ENCODE data around the gene OSBPL6. TPM values are rescaled to one million over a fixed set of nuclear protein-coding genes. Genes with fewer than 3 reads are reported as not detected.

Gene OSBPL6
- total RNA-seq, 2 donors from 2014 or later, result 5.5 to 6.1 TPM

GRCh38 chr2:178256382-178257042 is 62.2 kb downstream of the OSBPL6 start:
- Mint-ChIP-seq H3K9me3 (no peaks in the 10 kb centered on the region), H3K36me3 (ENCODE audit: insufficient read depth in 2 of 2) (no peaks in the 10 kb centered on the region), H3K27me3 (ENCODE audit: low read depth) (no peaks in the 10 kb centered on the region), H3K27ac (no peak overlapping the region), H3K4me1 (ENCODE audit: low read depth) (no peaks in the 10 kb centered on the region), H3K4me3 (no peak overlapping the region)
- ATAC-seq (replicated peaks in 1 of 2), result no peak
- no peak for DNase-seq

- Mint-ChIP-seq H3K4me1 (ENCODE audit: low read depth) (no peaks in the 10 kb centered on the region), H3K27me3 (ENCODE audit: low read depth) (no peaks in the 10 kb centered on the region), H3K27ac (no peak overlapping the region), H3K9me3 (no peaks in the 10 kb centered on the region), H3K36me3 (ENCODE audit: insufficient read depth in 2 of 2) (no peaks in the 10 kb centered on the region), H3K4me3 (no peak overlapping the region)
- DNase-seq (no peak), ATAC-seq (replicated peaks in 1 of 2) (no peak)
Measured at GRCh38 chr2:178257127-178257526, 62.8 kb downstream of the OSBPL6 start.

- no peak for DNase-seq
- Mint-ChIP-seq H3K27me3 (ENCODE audit: low read depth) (no peaks in the 10 kb centered on the region), H3K4me1 (ENCODE audit: low read depth) (no peaks in the 10 kb centered on the region), H3K9me3 (no peaks in the 10 kb centered on the region), H3K4me3 (no peak overlapping the region), H3K27ac (no peak overlapping the region), H3K36me3 (ENCODE audit: insufficient read depth in 2 of 2) (no peaks in the 10 kb centered on the region)
- ATAC-seq (replicated peaks in 1 of 2), result no peak
Measured at GRCh38 chr2:178258916-178259315, 64.6 kb downstream of the OSBPL6 start.

- no peaks in the 10 kb centered on the region for H3K9me3 Mint-ChIP-seq
- no peaks in the 10 kb centered on the region for H3K36me3 Mint-ChIP-seq (ENCODE audit: insufficient read depth in 2 of 2)
- H3K27me3 Mint-ChIP-seq (ENCODE audit: low read depth), result no peaks in the 10 kb centered on the region
- ATAC-seq (replicated peaks in 1 of 2) (no peak), DNase-seq (no peak)
- no peak overlapping the region for H3K27ac Mint-ChIP-seq
- H3K4me1 Mint-ChIP-seq (ENCODE audit: low read depth), result no peaks in the 10 kb centered on the region
- no peak overlapping the region for H3K4me3 Mint-ChIP-seq
Measured at GRCh38 chr2:178263159-178263860, 69.0 kb downstream of the OSBPL6 start.

GRCh38 chr2:178264211-178264610 is 69.9 kb downstream of the OSBPL6 start:
- Mint-ChIP-seq H3K4me3 (no peak overlapping the region), H3K36me3 (ENCODE audit: insufficient read depth in 2 of 2) (no peaks in the 10 kb centered on the region)
- no peak for ATAC-seq (replicated peaks in 1 of 2)

GRCh38 chr2:178265851-178266250 is 71.5 kb downstream of the OSBPL6 start:
- no peak overlapping the region for H3K4me3 Mint-ChIP-seq
- H3K27me3 Mint-ChIP-seq (ENCODE audit: low read depth), result no peaks in the 10 kb centered on the region
- ATAC-seq (replicated peaks in 1 of 2) (no peak), DNase-seq (no peak)
- H3K4me1 Mint-ChIP-seq (ENCODE audit: low read depth), result no peaks in the 10 kb centered on the region
- no peak overlapping the region for H3K27ac Mint-ChIP-seq
- no peaks in the 10 kb centered on the region for H3K9me3 Mint-ChIP-seq
- H3K36me3 Mint-ChIP-seq (ENCODE audit: insufficient read depth in 2 of 2), result no peaks in the 10 kb centered on the region

More at GRCh38 chr2:178264211-178264610, 69.9 kb downstream of the OSBPL6 start:
- no peaks in the 10 kb centered on the region for H3K4me1 Mint-ChIP-seq (ENCODE audit: low read depth)
- no peaks in the 10 kb centered on the region for H3K9me3 Mint-ChIP-seq
- H3K27me3 Mint-ChIP-seq (ENCODE audit: low read depth), result no peaks in the 10 kb centered on the region
- no peak for DNase-seq
- H3K27ac Mint-ChIP-seq, result no peak overlapping the region

GRCh38 chr2:178266445-178266844 is 72.1 kb downstream of the OSBPL6 start:
- Mint-ChIP-seq H3K4me3 (no peak overlapping the region), H3K4me1 (ENCODE audit: low read depth) (no peaks in the 10 kb centered on the region), H3K27ac (no peak overlapping the region), H3K27me3 (ENCODE audit: low read depth) (no peaks in the 10 kb centered on the region), H3K9me3 (no peaks in the 10 kb centered on the region), H3K36me3 (ENCODE audit: insufficient read depth in 2 of 2) (no peaks in the 10 kb centered on the region)
- ATAC-seq (replicated peaks in 1 of 2) (no peak), DNase-seq (no peak)

GRCh38 chr2:178267660-178268059 is 73.3 kb downstream of the OSBPL6 start:
- no peak overlapping the region for H3K4me3 Mint-ChIP-seq
- DNase-seq (no peak), ATAC-seq (replicated peaks in 1 of 2) (no peak)
- H3K27ac Mint-ChIP-seq, result no peak overlapping the region
- H3K4me1 Mint-ChIP-seq (ENCODE audit: low read depth), result no peaks in the 10 kb centered on the region
- H3K36me3 Mint-ChIP-seq (ENCODE audit: insufficient read depth in 2 of 2), result no peaks in the 10 kb centered on the region
- H3K27me3 Mint-ChIP-seq (ENCODE audit: low read depth), result no peaks in the 10 kb centered on the region
- no peaks in the 10 kb centered on the region for H3K9me3 Mint-ChIP-seq

- Mint-ChIP-seq H3K4me1 (ENCODE audit: low read depth) (no peaks in the 10 kb centered on the region), H3K4me3 (no peak overlapping the region), H3K36me3 (ENCODE audit: insufficient read depth in 2 of 2) (no peaks in the 10 kb centered on the region)
Measured at GRCh38 chr2:178268435-178268834, 74.1 kb downstream of the OSBPL6 start.

GRCh38 chr2:178269438-178270224 is 75.3 kb downstream of the OSBPL6 start:
- Mint-ChIP-seq H3K27ac (no peak overlapping the region), H3K36me3 (ENCODE audit: insufficient read depth in 2 of 2) (no peaks in the 10 kb centered on the region), H3K9me3 (no peaks in the 10 kb centered on the region), H3K27me3 (ENCODE audit: low read depth) (no peaks in the 10 kb centered on the region), H3K4me1 (ENCODE audit: low read depth) (no peaks in the 10 kb centered on the region), H3K4me3 (no peak overlapping the region)
- DNase-seq (no peak), ATAC-seq (replicated peaks in 1 of 2) (no peak)

More at GRCh38 chr2:178268435-178268834, 74.1 kb downstream of the OSBPL6 start:
- DNase-seq (no peak), ATAC-seq (replicated peaks in 1 of 2) (no peak)
- no peak overlapping the region for H3K27ac Mint-ChIP-seq
- H3K9me3 Mint-ChIP-seq, result no peaks in the 10 kb centered on the region
- no peaks in the 10 kb centered on the region for H3K27me3 Mint-ChIP-seq (ENCODE audit: low read depth)

GRCh38 chr2:178270338-178270737 is 76.0 kb downstream of the OSBPL6 start:
- ATAC-seq (replicated peaks in 1 of 2), result no peak
- H3K4me3 Mint-ChIP-seq, result no peak overlapping the region
- H3K27me3 Mint-ChIP-seq (ENCODE audit: low read depth), result no peaks in the 10 kb centered on the region
- H3K4me1 Mint-ChIP-seq (ENCODE audit: low read depth), result no peaks in the 10 kb centered on the region
- H3K36me3 Mint-ChIP-seq (ENCODE audit: insufficient read depth in 2 of 2), result no peaks in the 10 kb centered on the region
- no peak for DNase-seq
- H3K9me3 Mint-ChIP-seq, result no peaks in the 10 kb centered on the region
- H3K27ac Mint-ChIP-seq, result no peak overlapping the region

- no peaks in the 10 kb centered on the region for H3K4me1 Mint-ChIP-seq (ENCODE audit: low read depth)
- DNase-seq (no peak), ATAC-seq (replicated peaks in 1 of 2) (no peak)
- H3K27ac Mint-ChIP-seq, result no peak overlapping the region
- no peaks in the 10 kb centered on the region for H3K36me3 Mint-ChIP-seq (ENCODE audit: insufficient read depth in 2 of 2)
- no peak overlapping the region for H3K4me3 Mint-ChIP-seq
- H3K9me3 Mint-ChIP-seq, result no peaks in the 10 kb centered on the region
- no peaks in the 10 kb centered on the region for H3K27me3 Mint-ChIP-seq (ENCODE audit: low read depth)
Measured at GRCh38 chr2:178271094-178271493, 76.8 kb downstream of the OSBPL6 start.

- Mint-ChIP-seq H3K27me3 (ENCODE audit: low read depth) (no peaks in the 10 kb centered on the region), H3K9me3 (no peaks in the 10 kb centered on the region), H3K4me3 (no peak overlapping the region), H3K27ac (no peak overlapping the region), H3K36me3 (ENCODE audit: insufficient read depth in 2 of 2) (no peaks in the 10 kb centered on the region), H3K4me1 (ENCODE audit: low read depth) (no peaks in the 10 kb centered on the region)
- ATAC-seq (replicated peaks in 1 of 2) (no peak), DNase-seq (no peak)
Measured at GRCh38 chr2:178271629-178272333, 77.5 kb downstream of the OSBPL6 start.

Measured in activated T-cell treated with anti-CD3 and anti-CD28 coated beads, Interleukin-2, amount 50 U/mL, for 72 hours (primary cell).